WTC11 (cell line): ENCODE measurements around the gene RNF148. TPM values are rescaled to one million over a fixed set of nuclear protein-coding genes. Genes with fewer than 3 reads are reported as not detected.

Experiments
- ATAC-seq: fragments of 200-7000 bp; cut with Tn5 transposase; 2 replicates; pipeline ENCODE4 v1.10.0; 2021; ENCODE audit warnings: mild to moderate bottlenecking, moderate library complexity
- CTCF ChIA-PET: fragments of 300-600 bp; sonication (Branson Sonifier 250); formaldehyde crosslinking; loops from one replicate; lab custom pipeline; 2021; ENCODE audit warnings: antibody characterized with exemption; lab: Charles Lee
- POLR2A ChIA-PET: fragments of 350-600 bp; sonication (Branson Sonifier 250); formaldehyde crosslinking; loops from one replicate; lab custom pipeline; 2021; ENCODE audit warnings: antibody characterized with exemption; lab: Charles Lee
- DNase-seq: peaks from one replicate; pipeline ENCODE4 v3.0.0; 2021; ENCODE audit warnings: low spot score
- H3K27ac Mint-ChIP-seq: 2 replicates; pipeline ENCODE4 v1.8.0; 2021; ENCODE audit warnings: mixed read lengths
- H3K27me3 Mint-ChIP-seq: 2 replicates; pipeline ENCODE4 v1.8.0; 2021; ENCODE audit warnings: low read depth, mild to moderate bottlenecking, moderate library complexity, mixed read lengths
- H3K36me3 Mint-ChIP-seq: 2 replicates; pipeline ENCODE4 v1.8.0; 2021; ENCODE audit warnings: mixed read lengths
- H3K4me1 Mint-ChIP-seq: 2 replicates; pipeline ENCODE4 v1.8.0; 2022; ENCODE audit warnings: mixed read lengths
- H3K4me3 Mint-ChIP-seq: 2 replicates; pipeline ENCODE4 v1.8.0; 2021; ENCODE audit warnings: mild to moderate bottlenecking, moderate library complexity, mixed read lengths
- H3K9me3 Mint-ChIP-seq: 2 replicates; pipeline ENCODE4 v1.8.0; 2021; ENCODE audit warnings: mixed read lengths
- ARID4B ChIP-seq: sonication (generic); formaldehyde crosslinking; IDR thresholded peaks from 2 replicates; pipeline ENCODE4 v1.8.0; 2023; ENCODE audit warnings: missing genetic modification reagents, mild to moderate bottlenecking, borderline replicate concordance
- CREB1 ChIP-seq: sonication (generic); formaldehyde crosslinking; IDR thresholded peaks from 2 replicates; pipeline ENCODE4 v1.8.0; 2023; ENCODE audit warnings: mild to moderate bottlenecking, missing genetic modification reagents
- CREM ChIP-seq: sonication (generic); formaldehyde crosslinking; IDR thresholded peaks from 2 replicates; pipeline ENCODE4 v1.8.1; 2022; ENCODE audit warnings: mild to moderate bottlenecking, missing genetic modification reagents, moderate library complexity
- ESRRA ChIP-seq: sonication (generic); formaldehyde crosslinking; IDR thresholded peaks from 2 replicates; pipeline ENCODE4 v1.8.1; 2022; ENCODE audit warnings: mild to moderate bottlenecking, missing genetic modification reagents, borderline replicate concordance
- ETV6 ChIP-seq: sonication (generic); formaldehyde crosslinking; IDR thresholded peaks from 2 replicates; pipeline ENCODE4 v1.8.1; 2022; ENCODE audit warnings: mild to moderate bottlenecking, missing genetic modification reagents
- FOXP1 ChIP-seq: sonication (generic); formaldehyde crosslinking; IDR thresholded peaks from 2 replicates; pipeline ENCODE4 v1.8.0; 2022; ENCODE audit warnings: missing genetic modification reagents, mild to moderate bottlenecking, moderate library complexity, borderline replicate concordance
- JAZF1 ChIP-seq: fragments of 250-450 bp; sonication (Bioruptor Pico); IDR thresholded peaks from 2 replicates; pipeline ENCODE4 v1.9.0; 2021; ENCODE audit warnings: moderate library complexity, mild to moderate bottlenecking, inconsistent platforms
- NFE2L1 ChIP-seq: sonication (generic); formaldehyde crosslinking; IDR thresholded peaks from 2 replicates; pipeline ENCODE4 v1.8.1; 2023; ENCODE audit warnings: missing genetic modification reagents
- NFYB ChIP-seq: sonication (generic); formaldehyde crosslinking; conservative IDR thresholded peaks from 2 replicates; pipeline ENCODE4 v1.8.0; 2022; ENCODE audit warnings: low read depth, missing genetic modification reagents
- PRRX2 ChIP-seq: fragments of 250-450 bp; sonication (Bioruptor Pico); IDR thresholded peaks from 2 replicates; pipeline ENCODE4 v1.8.0; 2021; ENCODE audit warnings: mild to moderate bottlenecking
- SMAD4 ChIP-seq: sonication (generic); formaldehyde crosslinking; IDR thresholded peaks from 2 replicates; pipeline ENCODE4 v1.8.0; 2022; ENCODE audit warnings: mild to moderate bottlenecking, missing genetic modification reagents
- SOX15 ChIP-seq: fragments of 250-450 bp; sonication (Bioruptor Pico); IDR thresholded peaks from 2 replicates; pipeline ENCODE4 v1.9.0; 2021; ENCODE audit warnings: mild to moderate bottlenecking
- TEAD1 ChIP-seq: sonication (generic); formaldehyde crosslinking; IDR thresholded peaks from 2 replicates; pipeline ENCODE4 v1.8.0; 2022; ENCODE audit warnings: mild to moderate bottlenecking, missing genetic modification reagents
- TP53 ChIP-seq: sonication (generic); formaldehyde crosslinking; IDR thresholded peaks from 2 replicates; pipeline ENCODE4 v1.8.1; 2023; ENCODE audit warnings: mild to moderate bottlenecking, missing genetic modification reagents
- USF1 ChIP-seq: sonication (generic); formaldehyde crosslinking; IDR thresholded peaks from 2 replicates; pipeline ENCODE4 v1.8.0; 2022; ENCODE audit warnings: mild to moderate bottlenecking, missing genetic modification reagents
- ZBTB21 ChIP-seq: sonication (generic); formaldehyde crosslinking; IDR thresholded peaks from 2 replicates; pipeline ENCODE4 v1.8.1; 2023; ENCODE audit warnings: mild to moderate bottlenecking, missing genetic modification reagents, borderline replicate concordance
- ZNF138 ChIP-seq: sonication (generic); formaldehyde crosslinking; conservative IDR thresholded peaks from 2 replicates; pipeline ENCODE4 v1.8.1; 2022; ENCODE audit warnings: mild to moderate bottlenecking, moderate library complexity, missing genetic modification reagents
- ZNF396 ChIP-seq: fragments of 250-450 bp; sonication (Bioruptor Pico); IDR thresholded peaks from 2 replicates; pipeline ENCODE4 v1.8.0; 2021; ENCODE audit warnings: mild to moderate bottlenecking, moderate library complexity, borderline replicate concordance
- ZNF671 ChIP-seq: fragments of 250-450 bp; sonication (Bioruptor Pico); IDR thresholded peaks from 2 replicates; pipeline ENCODE4 v1.8.0; 2021; ENCODE audit warnings: mild to moderate bottlenecking
- total RNA-seq: library from RNA; stranded (reverse); gene quantifications from 3 replicates; pipeline ENCODE4 v1.2.3, GENCODE V29; 2021
- TF ChIP-seq, protein P1 (sequence below): sonication (generic); formaldehyde crosslinking; IDR thresholded peaks from 2 replicates; pipeline ENCODE4 v1.8.1; 2023; ENCODE audit warnings: mild to moderate bottlenecking, missing genetic modification reagents, moderate library complexity
- TF ChIP-seq, protein P2 (sequence below): fragments of 250-450 bp; sonication (Bioruptor Pico); conservative IDR thresholded peaks from 2 replicates; pipeline ENCODE4 v1.9.0; 2021; ENCODE audit warnings: mild to moderate bottlenecking
- TF ChIP-seq, protein P3 (sequence below): sonication (generic); formaldehyde crosslinking; conservative IDR thresholded peaks from 2 replicates; pipeline ENCODE4 v1.8.1; 2022; ENCODE audit warnings: mild to moderate bottlenecking, missing genetic modification reagents
- TF ChIP-seq, protein P4 (sequence below): sonication (generic); formaldehyde crosslinking; IDR thresholded peaks from 2 replicates; pipeline ENCODE4 v1.8.0; 2023; ENCODE audit warnings: missing genetic modification reagents

Gene RNF148
- total RNA-seq, 1 experiment from 2014 or later, result 0.17 TPM

GRCh38 chr7:122688400-122688998 is 14.2 kb downstream of the RNF148 start:
- CTCF ChIA-PET, result interaction anchor here (1.1 to 2.2 kb wide), 5 partner anchors 12 to 466 kb away, joined by 3 to 10 read pairs (median 6); no protein-coding TSS in a partner anchor
- TF ChIP-seq SMAD4 (CRISPR knock-in tag) (no peak), NFYB (CRISPR knock-in tag) (no peak), ESRRA (no peak), NFE2L1 (CRISPR knock-in tag) (no peak), TP53 (CRISPR knock-in tag) (no peak), CREM (CRISPR knock-in tag) (no peak), ZNF671 (CRISPR knock-in tag) (no peak), SOX15 (CRISPR knock-in tag) (no peak), ZBTB21 (CRISPR knock-in tag) (no peak)
- H3K27ac Mint-ChIP-seq, result no peak overlapping the region
- no peak overlapping the region for H3K4me3 Mint-ChIP-seq
- peaks cover 27% of the 10 kb centered on the region for H3K4me1 Mint-ChIP-seq
- H3K36me3 Mint-ChIP-seq, result peaks cover 9% of the 10 kb centered on the region
- H3K9me3 Mint-ChIP-seq, result peaks cover 12% of the 10 kb centered on the region
- ATAC-seq (no peak), DNase-seq (no peak)
- H3K27me3 Mint-ChIP-seq, result no peaks in the 10 kb centered on the region
- POLR2A ChIA-PET, result no interaction called here

GRCh38 chr7:122686360-122686878 is 16.3 kb downstream of the RNF148 start:
- H3K4me3 Mint-ChIP-seq, result no peak overlapping the region
- ATAC-seq (peak; percentile 56), DNase-seq (no peak)
- H3K36me3 Mint-ChIP-seq, result no peaks in the 10 kb centered on the region
- no peaks in the 10 kb centered on the region for H3K27me3 Mint-ChIP-seq
- H3K27ac Mint-ChIP-seq, result peak overlapping the region; percentile 97
- ChIA-PET POLR2A (interaction anchor here (0.6 kb wide), 1 partner anchor 271 kb away, joined by 4 read pairs; no protein-coding TSS in a partner anchor), CTCF (interaction anchor here (1.1 to 1.6 kb wide), 4 partner anchors 9 to 199 kb away, joined by 3 to 4 read pairs (median 4); partner anchors contain the start of gene CADPS2)
- no peaks in the 10 kb centered on the region for H3K9me3 Mint-ChIP-seq
- TF ChIP-seq SMAD4 (CRISPR knock-in tag) (no peak), ZNF138 (CRISPR knock-in tag) (no peak), ETV6 (CRISPR knock-in tag) (peak; percentile 44; the same call in 1 of the 2 replicates), FOXP1 (CRISPR knock-in tag) (no peak)
- TF ChIP-seq, protein P1, sequence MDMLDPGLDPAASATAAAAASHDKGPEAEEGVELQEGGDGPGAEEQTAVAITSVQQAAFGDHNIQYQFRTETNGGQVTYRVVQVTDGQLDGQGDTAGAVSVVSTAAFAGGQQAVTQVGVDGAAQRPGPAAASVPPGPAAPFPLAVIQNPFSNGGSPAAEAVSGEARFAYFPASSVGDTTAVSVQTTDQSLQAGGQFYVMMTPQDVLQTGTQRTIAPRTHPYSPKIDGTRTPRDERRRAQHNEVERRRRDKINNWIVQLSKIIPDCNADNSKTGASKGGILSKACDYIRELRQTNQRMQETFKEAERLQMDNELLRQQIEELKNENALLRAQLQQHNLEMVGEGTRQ, result no peak
- H3K4me1 Mint-ChIP-seq, result peaks cover 39% of the 10 kb centered on the region

DNA sequence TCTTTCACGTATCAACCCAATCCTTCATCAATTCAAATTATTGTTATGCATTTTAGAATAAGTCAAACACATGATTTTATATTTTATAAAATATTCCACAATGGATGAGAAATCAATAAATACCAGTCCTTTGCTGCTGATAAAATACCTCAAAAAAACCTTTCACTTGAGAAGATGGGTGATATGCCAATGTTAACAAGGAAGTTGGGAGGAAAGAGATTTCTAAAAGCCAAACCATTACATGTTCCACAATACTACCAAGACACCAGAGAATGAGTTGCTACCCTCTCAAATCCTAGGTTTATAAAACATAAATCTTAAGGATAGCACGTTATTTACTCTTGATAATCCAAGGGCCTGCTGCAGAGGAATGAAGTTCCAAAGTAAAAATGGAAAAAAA is 18.2 kb downstream of the RNF148 start:
- no peak overlapping the region for H3K27ac Mint-ChIP-seq
- POLR2A ChIA-PET, result no interaction called here
- TF ChIP-seq ARID4B (CRISPR knock-in tag) (no peak), NFE2L1 (CRISPR knock-in tag) (no peak), JAZF1 (no peak), PRRX2 (CRISPR knock-in tag) (no peak), USF1 (CRISPR knock-in tag) (no peak), SOX15 (CRISPR knock-in tag) (no peak), CREB1 (CRISPR knock-in tag) (no peak), TEAD1 (no peak), ZNF396 (CRISPR knock-in tag) (no peak), ZBTB21 (CRISPR knock-in tag) (no peak), ZNF671 (CRISPR knock-in tag) (no peak)
- TF ChIP-seq, protein P2, sequence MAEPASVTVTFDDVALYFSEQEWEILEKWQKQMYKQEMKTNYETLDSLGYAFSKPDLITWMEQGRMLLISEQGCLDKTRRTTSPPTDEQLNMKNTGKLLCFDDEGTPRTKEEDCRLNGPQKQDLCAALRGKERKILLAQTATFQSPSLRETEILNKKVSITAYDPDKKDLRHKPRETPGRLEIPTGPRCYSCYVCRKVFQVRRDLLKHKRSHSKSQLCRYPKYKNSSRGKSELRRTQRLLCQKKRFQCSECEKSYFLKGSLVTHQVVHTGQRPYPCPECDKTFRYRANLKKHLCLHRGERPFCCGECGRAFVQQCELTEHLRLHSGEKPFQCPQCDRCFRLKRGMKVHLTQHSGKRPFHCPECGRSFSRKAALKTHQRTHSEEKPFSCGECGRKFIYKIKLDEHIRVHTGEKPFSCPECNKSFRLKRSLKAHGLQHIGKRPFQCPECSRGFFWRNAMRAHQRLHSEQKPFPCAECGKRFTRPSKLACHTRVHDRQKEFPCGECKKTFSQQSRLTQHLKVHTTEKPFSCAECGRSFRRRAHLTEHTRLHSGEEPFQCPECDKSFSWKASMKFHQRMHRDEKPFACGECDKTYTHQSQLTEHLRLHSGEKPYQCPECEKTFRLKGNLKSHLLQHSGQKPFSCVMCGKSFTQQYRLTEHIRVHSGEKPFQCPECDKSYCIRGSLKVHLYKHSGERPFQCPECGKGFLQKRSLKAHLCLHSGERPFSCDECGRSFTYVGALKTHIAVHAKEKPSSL (CRISPR knock-in tag), result no peak
- TF ChIP-seq, protein P3, sequence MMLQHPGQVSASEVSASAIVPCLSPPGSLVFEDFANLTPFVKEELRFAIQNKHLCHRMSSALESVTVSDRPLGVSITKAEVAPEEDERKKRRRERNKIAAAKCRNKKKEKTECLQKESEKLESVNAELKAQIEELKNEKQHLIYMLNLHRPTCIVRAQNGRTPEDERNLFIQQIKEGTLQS (CRISPR knock-in tag), result no peak
- TF ChIP-seq, protein P4, sequence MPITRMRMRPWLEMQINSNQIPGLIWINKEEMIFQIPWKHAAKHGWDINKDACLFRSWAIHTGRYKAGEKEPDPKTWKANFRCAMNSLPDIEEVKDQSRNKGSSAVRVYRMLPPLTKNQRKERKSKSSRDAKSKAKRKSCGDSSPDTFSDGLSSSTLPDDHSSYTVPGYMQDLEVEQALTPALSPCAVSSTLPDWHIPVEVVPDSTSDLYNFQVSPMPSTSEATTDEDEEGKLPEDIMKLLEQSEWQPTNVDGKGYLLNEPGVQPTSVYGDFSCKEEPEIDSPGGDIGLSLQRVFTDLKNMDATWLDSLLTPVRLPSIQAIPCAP (CRISPR knock-in tag), result no peak

More for the DNA sequence above, 18.2 kb downstream of the RNF148 start:
- Mint-ChIP-seq H3K27me3 (no peaks in the 10 kb centered on the region), H3K36me3 (no peaks in the 10 kb centered on the region), H3K9me3 (no peaks in the 10 kb centered on the region), H3K4me1 (peaks cover 48% of the 10 kb centered on the region), H3K4me3 (no peak overlapping the region)
- ATAC-seq, result no peak
- CTCF ChIA-PET, result no interaction called here
- DNase-seq, result no peak
